ENCODE results near the gene NAIF1.

NAIF1 gene

DNA sequence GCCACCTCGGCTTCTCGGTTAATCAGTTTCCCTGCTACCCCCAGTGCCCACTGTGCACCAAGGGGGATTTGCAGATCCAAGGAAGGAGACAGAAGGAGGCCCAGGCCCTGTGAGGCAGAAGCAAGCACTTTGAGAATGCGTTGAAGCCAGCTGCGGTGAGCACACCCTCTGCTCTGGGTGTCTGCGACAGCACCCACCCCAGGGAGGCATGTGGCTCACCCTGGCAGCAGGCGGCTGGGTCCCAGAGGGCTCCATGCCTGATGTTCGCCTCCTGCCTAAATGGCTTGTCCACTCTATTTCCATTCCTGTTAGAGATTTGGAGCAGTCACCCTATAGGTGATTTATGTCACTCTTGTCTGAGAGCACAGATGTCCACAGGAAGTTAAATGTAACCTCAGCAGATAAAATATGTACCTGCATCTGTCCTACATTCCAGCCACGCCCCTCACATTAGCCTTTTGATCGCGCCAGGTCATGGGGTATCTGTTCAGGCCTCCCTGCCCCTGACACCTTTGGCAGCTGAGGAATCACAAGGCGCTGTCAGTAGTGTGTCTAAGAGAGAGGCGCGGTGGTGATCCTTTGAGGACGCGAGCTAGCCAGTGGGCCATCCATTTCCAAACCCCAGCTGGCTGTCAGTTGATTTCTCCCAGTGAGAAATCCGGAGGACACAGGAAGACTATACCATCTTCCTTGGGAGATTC lies 32.3 kb upstream of the NAIF1 start:
- no peak for TF ChIP-seq JUND (IDR thresholded peaks at IDR 0.05; ENCODE audit: low read depth)
- in situ Hi-C loops (cut with HindIII; ENCODE audit: low pct_unique_long_range_greater_than_20kb, low sequenced_read_pairs), result no loop called here
- no peak for DNase-seq (ENCODE audit: low read depth in 1 of 2, low spot score in 1 of 2)

GRCh38 chr9:128098297-128099230 lies 31.4 kb upstream of the NAIF1 start:
- TF ChIP-seq JUND (IDR thresholded peaks at IDR 0.05; ENCODE audit: low read depth), result peak; percentile 55; the same call in 1 of the 2 replicates
- in situ Hi-C loops (cut with HindIII; ENCODE audit: low pct_unique_long_range_greater_than_20kb, low sequenced_read_pairs), result no loop called here
- DNase-seq (ENCODE audit: low read depth in 1 of 2, low spot score in 1 of 2), result peak; percentile 90 to 100

GRCh38 chr9:128097543-128098296 lies 30.6 kb upstream of the NAIF1 start:
- in situ Hi-C loops (cut with HindIII; ENCODE audit: low pct_unique_long_range_greater_than_20kb, low sequenced_read_pairs), result no loop called here
- TF ChIP-seq JUND (IDR thresholded peaks at IDR 0.05; ENCODE audit: low read depth), result no peak
- no peak for DNase-seq (ENCODE audit: low read depth in 1 of 2, low spot score in 1 of 2)

- in situ Hi-C loops (cut with HindIII; ENCODE audit: low pct_unique_long_range_greater_than_20kb, low sequenced_read_pairs), result no loop called here
These were observed 29.8 kb upstream of the NAIF1 start for GRCh38 chr9:128096616-128097536.

DNA sequence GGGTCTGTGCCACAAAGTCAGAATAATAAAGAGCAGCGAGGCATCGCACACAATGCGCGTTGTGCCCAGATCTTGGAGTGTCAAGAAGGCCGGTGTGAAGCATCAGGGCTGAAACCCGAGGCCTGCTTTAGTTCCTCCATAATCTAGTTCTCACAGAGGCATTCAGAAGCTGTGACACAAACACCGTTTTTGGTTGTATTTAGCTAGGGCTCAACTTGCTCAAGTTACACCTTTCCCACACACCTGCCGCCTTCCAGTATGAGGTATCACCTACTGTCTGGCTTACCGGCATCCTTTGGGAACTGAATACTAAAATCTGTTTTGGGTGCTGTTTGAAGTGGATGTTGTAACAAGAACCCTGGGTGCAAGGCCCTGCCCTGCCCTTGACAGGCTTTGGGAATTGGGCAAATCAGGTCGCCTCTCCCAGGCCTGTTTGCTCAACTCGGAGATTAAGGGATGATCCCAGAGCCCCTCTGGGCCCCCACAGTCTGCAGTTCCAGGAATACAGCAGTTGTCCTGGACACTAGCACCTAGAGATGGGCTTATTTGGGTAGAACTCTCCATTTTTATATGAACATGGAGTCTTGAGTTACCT lies 27.9 kb upstream of the NAIF1 start:
- DNase-seq (ENCODE audit: low read depth in 1 of 2, low spot score in 1 of 2), result no peak
- no peak for TF ChIP-seq JUND (IDR thresholded peaks at IDR 0.05; ENCODE audit: low read depth)
- in situ Hi-C loops (cut with HindIII; ENCODE audit: low pct_unique_long_range_greater_than_20kb, low sequenced_read_pairs), result no loop called here

More at GRCh38 chr9:128096616-128097536, 29.8 kb upstream of the NAIF1 start:
- no peak for DNase-seq (ENCODE audit: low read depth in 1 of 2, low spot score in 1 of 2)
- TF ChIP-seq JUND (IDR thresholded peaks at IDR 0.05; ENCODE audit: low read depth), result no peak

GRCh38 chr9:128094166-128094949 lies 27.2 kb upstream of the NAIF1 start:
- in situ Hi-C loops (cut with HindIII; ENCODE audit: low pct_unique_long_range_greater_than_20kb, low sequenced_read_pairs), result no loop called here
- peak; percentile 88 to 97 for DNase-seq (ENCODE audit: low read depth in 1 of 2, low spot score in 1 of 2)
- TF ChIP-seq JUND (IDR thresholded peaks at IDR 0.05; ENCODE audit: low read depth), result no peak

GRCh38 chr9:128093011-128093410 lies 25.9 kb upstream of the NAIF1 start:
- no peak for DNase-seq (ENCODE audit: low read depth in 1 of 2, low spot score in 1 of 2)
- in situ Hi-C loops (cut with HindIII; ENCODE audit: low pct_unique_long_range_greater_than_20kb, low sequenced_read_pairs), result no loop called here
- no peak for TF ChIP-seq JUND (IDR thresholded peaks at IDR 0.05; ENCODE audit: low read depth)

GRCh38 chr9:128092199-128092977 lies 25.3 kb upstream of the NAIF1 start:
- no peak for DNase-seq (ENCODE audit: low read depth in 1 of 2, low spot score in 1 of 2)
- no peak for TF ChIP-seq JUND (IDR thresholded peaks at IDR 0.05; ENCODE audit: low read depth)
- in situ Hi-C loops (cut with HindIII; ENCODE audit: low pct_unique_long_range_greater_than_20kb, low sequenced_read_pairs), result no loop called here

DNA sequence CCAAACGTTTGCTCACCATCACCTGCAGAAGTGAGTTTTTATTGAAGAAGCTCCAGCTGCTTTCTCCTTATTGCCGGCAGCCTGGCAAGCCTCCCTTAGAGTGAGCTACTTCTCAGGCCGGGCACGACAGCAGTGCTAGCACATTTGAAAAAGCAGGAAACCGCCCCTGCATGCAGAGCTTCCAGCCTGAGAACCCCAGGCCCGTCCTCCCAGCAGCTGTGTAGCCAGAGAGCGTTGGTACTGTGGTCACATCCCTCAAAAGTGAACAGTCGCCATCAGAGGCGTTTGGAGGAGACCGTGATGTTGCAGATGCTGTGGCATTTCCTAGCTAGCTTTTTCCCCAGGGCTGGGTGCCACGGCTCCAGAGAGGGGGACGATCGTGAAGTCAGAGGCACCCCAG lies 24.5 kb upstream of the NAIF1 start:
- no peak for DNase-seq (ENCODE audit: low read depth in 1 of 2, low spot score in 1 of 2)
- in situ Hi-C loops (cut with HindIII; ENCODE audit: low pct_unique_long_range_greater_than_20kb, low sequenced_read_pairs), result no loop called here
- no peak for TF ChIP-seq JUND (IDR thresholded peaks at IDR 0.05; ENCODE audit: low read depth)

DNA sequence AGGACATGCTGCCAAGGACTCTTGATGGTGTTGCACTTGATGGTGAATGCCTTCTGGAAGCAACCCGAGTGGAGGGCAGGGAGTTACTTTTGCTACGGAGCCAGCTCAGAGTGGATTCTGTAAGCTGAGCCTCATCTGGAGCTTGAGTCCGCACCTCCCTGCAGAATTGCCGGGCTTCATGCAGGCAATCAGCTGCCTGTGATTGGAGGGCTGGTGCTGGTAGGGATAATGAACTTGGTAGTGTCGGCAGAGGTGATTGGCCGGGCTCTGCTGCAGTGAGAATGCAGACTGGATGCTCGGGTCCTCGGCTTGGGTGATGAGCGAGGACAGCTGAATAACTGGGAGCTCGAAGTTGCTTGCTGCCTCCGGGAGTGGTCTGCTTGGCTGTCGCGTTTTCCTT lies 24.0 kb upstream of the NAIF1 start:
- DNase-seq (ENCODE audit: low read depth in 1 of 2, low spot score in 1 of 2), result no peak
- in situ Hi-C loops (cut with HindIII; ENCODE audit: low pct_unique_long_range_greater_than_20kb, low sequenced_read_pairs), result no loop called here
- TF ChIP-seq JUND (IDR thresholded peaks at IDR 0.05; ENCODE audit: low read depth), result no peak

Measured in T47D (cell line).